HepG2 (cell line): ENCODE data around the gene HERPUD2. TPM values are rescaled to one million over a fixed set of nuclear protein-coding genes. Genes with fewer than 3 reads are reported as not detected.

Source experiments
- ATAC-seq: fragments of 200-7000 bp; cut with Tn5 transposase; 3 replicates; pipeline ENCODE4 v1.9.1; 2020; ENCODE audit warnings: mild to moderate bottlenecking, moderate library complexity
- BruUV-seq: library from RNA; stranded (reverse); fragments of 400-500 nt; replicated peaks from 2 replicates; lab custom pipeline; 2021; lab: Mats Ljungman, UMichigan
- CTCF ChIA-PET: fragments of 300-600 bp; formaldehyde crosslinking; extraction: SDS; loops from one replicate; lab custom pipeline; 2021; ENCODE audit warnings: low total read pairs, inconsistent platforms, low intra/inter-chr PET ratio; lab: Yijun Ruan, JAX
- POLR2A ChIA-PET: fragments of 350-600 bp; sonication (Branson Sonifier 250); formaldehyde crosslinking; loops from one replicate; lab custom pipeline; 2020; ENCODE audit warnings: antibody characterized with exemption, inconsistent platforms; lab: Yijun Ruan, JAX
- DNase-seq: peaks from one replicate; pipeline ENCODE4 v3.0.0-alpha.2; 2015; ENCODE audit warnings: low spot score
- FAIRE-seq: peaks from 3 replicates; lab custom pipeline; 2011; peaks lifted over from hg19 to GRCh38; lab: Jason Lieb, UNC
- H2AFZ ChIP-seq: one replicate; pipeline ENCODE4 v1.6.1; 2011; ENCODE audit warnings: low read length, inconsistent platforms
- H3K27ac ChIP-seq: fragments of 300-600 bp; 3 replicates; pipeline ENCODE4 v1.8.0; 2011; ENCODE audit warnings: mixed run types, mild to moderate bottlenecking, mixed read lengths, low read length, inconsistent platforms; ENCODE audit not compliant: insufficient read depth; ENCODE audit errors: extremely low read length
- H3K27me3 ChIP-seq, 2 experiments: fragments of 200-600 bp in 1 of 2; 2 replicates in 1 of 2; 3 replicates in 1 of 2; pipeline versions ENCODE4 v1.6.0 to v1.8.0; 2011; ENCODE audit warnings: low read length in 2 of 2, mild to moderate bottlenecking in 2 of 2, moderate library complexity in 2 of 2, inconsistent platforms in 1 of 2; ENCODE audit not compliant: insufficient read depth in 2 of 2, control insufficient read depth in 1 of 2
- H3K36me3 ChIP-seq, 2 experiments: fragments of 200-600 bp in 1 of 2; replicated peaks in 1 of 2; 2 replicates in 1 of 2; 3 replicates in 1 of 2; pipeline versions ENCODE4 v1.5.1 to v1.8.0; 2011; ENCODE audit warnings: low read length in 2 of 2, inconsistent platforms in 1 of 2; ENCODE audit not compliant: insufficient read depth in 2 of 2, control insufficient read depth in 1 of 2
- H3K4me1 ChIP-seq: 2 replicates; pipeline ENCODE4 v1.5.1; 2012; ENCODE audit warnings: low read length, inconsistent platforms; ENCODE audit not compliant: insufficient read depth
- H3K4me2 ChIP-seq: 2 replicates; pipeline ENCODE4 v1.6.0; 2011; ENCODE audit warnings: low read depth, low read length, inconsistent platforms
- H3K4me3 ChIP-seq, 3 experiments: fragments of 200-600 bp in 1 of 3; sonication (generic), shearing (Covaris generic) in 1 of 3; replicated peaks in 1 of 3; 2 replicates each; pipeline ENCODE4 v1.5.1; 2011 to 2016; ENCODE audit warnings: low read length in 3 of 3, inconsistent platforms in 2 of 3, low read depth in 2 of 3, mild to moderate bottlenecking in 2 of 3, control low read depth in 1 of 3, mixed read lengths in 1 of 3; ENCODE audit not compliant: insufficient read depth in 1 of 3
- H3K79me2 ChIP-seq: one replicate; pipeline ENCODE4 v1.6.1; 2011; ENCODE audit warnings: low read length, inconsistent platforms; ENCODE audit not compliant: insufficient read depth
- H3K9ac ChIP-seq: 2 replicates; pipeline ENCODE4 v1.6.0; 2011; ENCODE audit warnings: mild to moderate bottlenecking, low read depth, low read length, inconsistent platforms; ENCODE audit not compliant: insufficient read depth
- H3K9me3 ChIP-seq: 2 replicates; pipeline ENCODE4 v1.5.1; 2012; ENCODE audit warnings: mild to moderate bottlenecking, low read length
- H4K20me1 ChIP-seq: 2 replicates; pipeline ENCODE4 v1.6.0; 2011; ENCODE audit warnings: inconsistent platforms, mild to moderate bottlenecking, low read length, moderate library complexity; ENCODE audit not compliant: insufficient read depth
- BRD4 ChIP-seq: sonication (generic); formaldehyde crosslinking; IDR thresholded peaks from 2 replicates; pipeline ENCODE4 v1.4.0; 2020; ENCODE audit warnings: missing genetic modification reagents
- KAT7 ChIP-seq: IDR thresholded peaks from 2 replicates; pipeline ENCODE4 v1.6.1; 2018; ENCODE audit warnings: borderline replicate concordance, missing compliant biosample characterization
- MAFG ChIP-seq: sonication (generic); formaldehyde crosslinking; IDR thresholded peaks from 2 replicates; pipeline ENCODE4 v1.5.1; 2020; ENCODE audit warnings: mild to moderate bottlenecking, missing genetic modification reagents
- MTF1 ChIP-seq: sonication (generic); formaldehyde crosslinking; IDR thresholded peaks from 2 replicates; pipeline ENCODE4 v1.5.0; 2020; ENCODE audit warnings: missing genetic modification reagents
- RXRA ChIP-seq: sonication (generic); formaldehyde crosslinking; IDR thresholded peaks from 2 replicates; pipeline ENCODE4 v1.5.1; 2020; ENCODE audit warnings: missing genetic modification reagents
- SMAD9 ChIP-seq: sonication (generic); formaldehyde crosslinking; IDR thresholded peaks from 2 replicates; pipeline ENCODE4 v1.5.1; 2020; ENCODE audit warnings: mild to moderate bottlenecking, missing genetic modification reagents
- SP5 ChIP-seq: IDR thresholded peaks from 2 replicates; pipeline ENCODE4 v1.6.1; 2016; ENCODE audit warnings: low read depth, borderline replicate concordance
- SPEN ChIP-seq: sonication (generic); formaldehyde crosslinking; IDR thresholded peaks from 2 replicates; pipeline ENCODE4 v1.5.1; 2020; ENCODE audit warnings: low read depth, mild to moderate bottlenecking, missing genetic modification reagents
- ZBTB20 ChIP-seq: sonication (generic); formaldehyde crosslinking; IDR thresholded peaks from 2 replicates; pipeline ENCODE4 v1.8.1; 2023; ENCODE audit warnings: missing genetic modification reagents, low read depth, mild to moderate bottlenecking, borderline replicate concordance
- ZNF17 ChIP-seq: sonication (generic); formaldehyde crosslinking; IDR thresholded peaks from 2 replicates; pipeline ENCODE4 v1.5.0; 2020; ENCODE audit warnings: mild to moderate bottlenecking, missing genetic modification reagents
- ZNF451 ChIP-seq: sonication (generic); formaldehyde crosslinking; IDR thresholded peaks from 2 replicates; pipeline ENCODE4 v1.5.0; 2020; ENCODE audit warnings: mild to moderate bottlenecking, missing genetic modification reagents
- ZNF484 ChIP-seq: sonication (generic); formaldehyde crosslinking; IDR thresholded peaks from 2 replicates; pipeline ENCODE4 v1.5.1; 2020; ENCODE audit warnings: mild to moderate bottlenecking, low read depth, missing genetic modification reagents, borderline replicate concordance
- ZNF543 ChIP-seq: sonication (generic); formaldehyde crosslinking; IDR thresholded peaks from 2 replicates; pipeline ENCODE4 v1.4.0; 2020; ENCODE audit warnings: mild to moderate bottlenecking, missing genetic modification reagents
- ZNF549 ChIP-seq: sonication (generic); formaldehyde crosslinking; IDR thresholded peaks from 2 replicates; pipeline ENCODE4 v1.5.0; 2020; ENCODE audit warnings: missing genetic modification reagents
- ZSCAN30 ChIP-seq: sonication (generic); formaldehyde crosslinking; IDR thresholded peaks from 2 replicates; pipeline ENCODE4 v1.5.0; 2020; ENCODE audit warnings: mild to moderate bottlenecking, missing genetic modification reagents
- WGBS: methylation state at CpG from one replicate; pipeline ENCODE4 v1.1.6; 2017; ENCODE audit warnings: low lambda C conversion rate; 5-methylcytosine and 5-hydroxymethylcytosine counted together
- in situ Hi-C: cut with HindIII; loops from 2 replicates; pipeline ENCODE4 v1.10.0; 2017; ENCODE audit warnings: low pct_unique_long_range_greater_than_20kb; ENCODE audit not compliant: extremely low pct_ligation_motif_present
- intact Hi-C: fragments of 100-400 bp; cut with micrococcal nuclease; formaldehyde crosslinking; loops from one replicate; pipeline ENCODE4 v1.10.0; 2022; ENCODE audit not compliant: unreplicated experiment
- polyA plus RNA-seq, 8 experiments: library from polyadenylated mRNA; depleted of rRNA in 3 of 8; stranded (reverse) in 7 of 8; unstranded in 1 of 8; fragments of >200 nt; fragmentation: Illumina TruSeq in 4 of 8; extraction: Trizol in 4 of 8; gene quantifications; 2 replicates each; pipeline versions ENCODE4 v1.2.1 to v1.2.3, GENCODE V29; 2011 to 2016; ENCODE audit warnings: low read depth in 4 of 8, missing spikeins in 1 of 8, mixed read lengths in 1 of 8; ENCODE audit not compliant: insufficient read depth in 1 of 8
- total RNA-seq, 5 experiments: library from RNA; depleted of rRNA; stranded (reverse); fragments of >200 nt; fragmentation: Illumina TruSeq; extraction: Trizol; gene quantifications; 2 replicates each; pipeline ENCODE4 v1.2.3, GENCODE V29; 2016; ENCODE audit warnings: low read depth in 1 of 5
- TF ChIP-seq, protein P1 (sequence below): sonication (generic); formaldehyde crosslinking; IDR thresholded peaks from 2 replicates; pipeline ENCODE4 v1.8.1; 2023; ENCODE audit warnings: mild to moderate bottlenecking, moderate library complexity, missing genetic modification reagents

HERPUD2 gene
- total and polyA plus RNA-seq, 2 of the 13 experiments (the other 11 are each of a cell fraction or from before 2014, with no cell fraction given), result 10.7 to 38.6 TPM

DNA sequence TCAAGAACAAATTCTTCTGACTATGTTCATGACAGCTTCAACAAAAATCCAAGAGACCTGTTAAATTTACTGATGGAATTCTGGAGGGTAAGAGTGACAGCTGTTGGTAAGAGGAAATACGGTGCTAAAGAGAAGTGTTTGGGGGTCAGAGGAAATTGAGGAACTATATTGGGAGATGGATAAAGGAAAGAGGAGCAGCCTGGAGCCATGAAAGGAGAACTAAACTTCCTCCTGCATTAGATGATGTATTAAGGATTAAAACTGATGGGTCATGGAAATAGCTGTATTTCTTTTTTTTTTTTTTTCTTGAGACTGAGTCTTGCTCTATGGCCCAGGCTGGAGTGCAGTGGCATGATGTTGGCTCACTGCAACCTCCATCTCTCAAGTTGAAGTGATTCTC lies 95.3 kb downstream of the HERPUD2 start:
- ChIA-PET CTCF (no interaction called here), POLR2A (no interaction called here)
- intact Hi-C loops, result no loop called here
- in situ Hi-C loops, result no loop called here
- H3K4me3 ChIP-seq, result no peak overlapping the region
- ATAC-seq (no peak), FAIRE-seq (no peak), DNase-seq (no peak)
- peaks cover 0 to 5% of the 10 kb centered on the region in 2 experiments; a peak in 1 of 5 replicates for H3K27me3 ChIP-seq
- no peaks in the 10 kb centered on the region for H3K4me1 ChIP-seq
- H3K4me2 ChIP-seq, result no peak overlapping the region
- 46% methylated on average over 1 of the region's 1 CpG for WGBS
- no peaks in the 10 kb centered on the region for H3K9me3 ChIP-seq
- no peak overlapping the region for H3K9ac ChIP-seq
- no peak overlapping the region for H2AFZ ChIP-seq
- no TSS peak for BruUV-seq
- H3K36me3 ChIP-seq, result no peaks in the 10 kb centered on the region
- H3K79me2 ChIP-seq, result no peaks in the 10 kb centered on the region
- no peaks in the 10 kb centered on the region for H4K20me1 ChIP-seq
- no peak overlapping the region for H3K27ac ChIP-seq
- TF ChIP-seq SPEN (CRISPR knock-in tag), result no peak
- TF ChIP-seq ZNF451 (CRISPR knock-in tag), result no peak
- no peak for TF ChIP-seq ZNF17 (CRISPR knock-in tag)
- no peak for TF ChIP-seq ZNF549 (CRISPR knock-in tag)
- no peak for TF ChIP-seq KAT7
- no peak for TF ChIP-seq BRD4
- no peak for TF ChIP-seq MAFG (CRISPR knock-in tag)
- TF ChIP-seq MTF1, result no peak
- TF ChIP-seq, protein P1, sequence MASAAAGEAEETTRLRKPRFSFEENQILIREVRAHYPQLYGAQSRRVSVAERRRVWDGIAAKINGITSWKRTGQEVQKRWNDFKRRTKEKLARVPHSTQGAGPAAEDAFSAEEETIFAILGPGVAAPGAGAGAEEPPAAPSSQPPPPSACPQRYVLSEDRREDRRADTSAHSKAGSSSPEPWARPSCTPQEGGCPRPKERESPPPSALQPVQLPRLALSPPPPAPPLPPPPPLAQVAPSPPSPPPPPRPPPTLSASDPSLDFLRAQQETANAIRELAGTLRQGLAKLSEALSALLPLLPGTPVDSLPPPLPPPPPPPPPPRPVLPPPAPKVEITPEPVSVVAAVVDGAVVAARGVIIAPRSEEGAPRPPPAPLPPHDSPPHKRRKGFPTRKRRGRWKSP, result no peak
- no peak for TF ChIP-seq SMAD9 (CRISPR knock-in tag)
- no peak for TF ChIP-seq ZBTB20
- TF ChIP-seq ZNF484 (CRISPR knock-in tag), result no peak
- TF ChIP-seq SP5 (CRISPR knock-in tag), result no peak
- TF ChIP-seq RXRA (CRISPR knock-in tag), result no peak
- no peak for TF ChIP-seq ZNF543
- TF ChIP-seq ZSCAN30 (CRISPR knock-in tag), result no peak
